AG20443 (cell line): ENCODE results near the gene SEMA5A.
A peak's percentile ranks its signal among the peaks of the same experiment; 100 is the strongest.

Experiments
- DNase-seq: peaks from one replicate; pipeline ENCODE4 v3.0.0; 2012; ENCODE audit warnings: low spot score, mixed read lengths

The SEMA5A gene

DNA sequence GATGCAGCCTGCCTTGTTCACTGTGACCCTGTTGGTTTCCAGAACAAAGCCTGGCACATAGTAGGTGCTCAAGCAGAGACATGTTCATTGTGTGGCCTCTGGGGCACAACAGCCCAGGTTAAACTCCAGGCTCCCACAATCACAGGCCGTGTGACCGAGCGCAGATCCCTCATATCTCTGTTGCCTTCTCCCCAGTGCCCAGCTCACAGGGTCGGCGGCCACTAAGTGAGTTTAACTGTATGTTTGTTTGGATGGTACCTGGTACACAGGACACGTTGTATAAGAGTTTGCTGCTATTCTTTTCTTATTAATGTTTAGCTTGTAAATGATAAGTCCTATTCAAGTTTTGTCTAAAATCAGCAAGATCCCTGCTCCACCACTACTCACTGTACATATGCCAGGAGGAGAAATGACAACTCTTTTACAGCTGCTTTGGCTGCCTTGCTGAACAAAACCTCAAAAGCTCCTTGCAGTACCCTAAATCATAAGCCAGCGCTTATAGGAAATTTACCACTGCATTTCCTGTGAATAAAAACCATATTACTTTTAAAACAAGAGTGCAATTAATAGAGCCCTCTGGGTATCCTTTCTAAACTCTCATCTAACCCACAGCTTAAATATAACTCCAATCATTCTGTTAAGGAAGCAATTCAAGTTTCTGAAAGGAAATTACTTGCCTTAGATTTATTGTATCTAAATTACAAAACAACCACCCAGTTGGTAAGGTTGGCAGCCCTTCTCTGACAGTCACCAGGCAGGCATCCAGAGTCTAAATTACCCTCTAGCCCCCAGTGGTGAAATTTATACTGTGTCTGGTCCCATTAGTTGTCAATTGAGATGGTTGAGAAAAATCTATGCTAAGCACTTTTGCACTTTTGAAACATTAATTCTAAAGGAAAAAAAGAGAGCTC lies 379.4 kb downstream of the SEMA5A start:
- DNase-seq: no peak

DNA sequence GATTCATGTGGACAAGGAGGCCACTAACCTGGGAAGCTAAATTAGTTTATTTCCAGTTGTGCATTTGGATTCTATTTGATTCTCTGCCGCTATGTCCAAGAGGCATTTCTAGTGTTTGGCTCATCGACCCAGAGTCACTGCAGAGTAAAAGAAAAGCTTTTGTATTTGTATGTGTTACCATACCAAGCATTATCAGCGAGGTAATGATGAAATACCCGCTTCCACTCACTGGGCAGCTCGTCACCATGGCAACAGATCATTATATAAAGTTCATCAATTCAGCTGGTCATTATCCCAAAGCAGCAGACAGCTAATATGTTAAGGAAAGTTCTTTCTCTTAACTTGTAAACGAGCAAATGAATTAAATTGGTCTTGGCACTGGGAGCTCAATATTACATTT lies 380.3 kb downstream of the SEMA5A start:
- DNase-seq: no peak

DNA sequence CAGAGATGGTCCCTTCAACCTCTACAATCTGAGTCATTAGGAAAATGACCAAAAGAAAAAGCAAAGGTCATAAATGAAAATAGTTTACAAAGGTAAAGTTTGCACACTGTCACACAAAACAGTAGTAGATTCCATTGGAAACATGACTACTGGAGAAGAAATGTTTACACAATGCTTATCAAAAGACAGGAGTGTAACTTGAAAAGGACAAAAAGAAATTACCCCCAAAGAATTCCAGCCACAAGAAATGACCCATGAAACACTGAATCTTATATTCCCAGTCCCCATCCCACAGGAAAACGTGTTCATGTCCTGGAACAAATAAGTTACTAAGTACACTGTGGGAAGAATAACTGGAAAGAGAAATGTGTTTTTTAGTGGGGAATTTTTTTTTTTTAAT lies 385.1 kb downstream of the SEMA5A start:
- no peak for DNase-seq

DNA sequence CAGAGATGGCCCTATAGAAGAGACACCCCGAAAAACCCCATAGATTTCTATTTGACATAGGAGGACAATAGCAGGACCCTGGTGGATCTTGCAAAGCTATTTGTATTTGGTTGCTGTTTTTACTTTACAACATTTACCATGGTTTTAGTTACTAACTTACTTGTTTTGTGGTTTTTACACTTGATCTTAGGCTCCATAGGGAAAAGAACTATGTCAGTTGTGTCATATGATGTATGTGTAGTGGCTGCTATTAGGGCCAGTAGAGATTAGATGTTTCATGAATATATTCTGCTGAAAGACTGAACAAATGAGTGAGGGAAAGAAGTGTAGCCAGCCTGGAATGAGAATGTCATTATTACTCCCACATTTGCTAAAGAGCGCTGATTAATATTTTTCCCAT lies 388.1 kb downstream of the SEMA5A start:
- DNase-seq: no peak

DNA sequence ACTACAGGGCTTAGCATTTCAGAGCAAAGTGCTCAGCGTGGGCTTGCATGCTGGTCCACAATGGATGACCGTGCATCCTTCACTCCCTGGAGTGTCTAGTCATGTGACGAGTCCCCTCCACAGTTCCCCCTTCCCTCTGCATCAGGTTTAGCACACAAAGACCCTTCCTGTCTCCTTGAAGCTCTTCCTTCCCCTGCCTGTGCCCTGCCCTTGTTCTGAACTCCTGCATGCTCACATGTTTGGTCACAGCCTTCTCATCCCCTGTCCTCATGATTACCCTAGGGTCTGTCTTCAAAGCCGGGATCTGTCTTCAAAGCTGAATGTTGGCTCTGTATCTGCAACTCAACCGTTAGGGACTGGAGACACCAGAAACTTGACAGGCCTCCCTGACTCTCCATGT lies 388.9 kb downstream of the SEMA5A start:
- DNase-seq: no peak

DNA sequence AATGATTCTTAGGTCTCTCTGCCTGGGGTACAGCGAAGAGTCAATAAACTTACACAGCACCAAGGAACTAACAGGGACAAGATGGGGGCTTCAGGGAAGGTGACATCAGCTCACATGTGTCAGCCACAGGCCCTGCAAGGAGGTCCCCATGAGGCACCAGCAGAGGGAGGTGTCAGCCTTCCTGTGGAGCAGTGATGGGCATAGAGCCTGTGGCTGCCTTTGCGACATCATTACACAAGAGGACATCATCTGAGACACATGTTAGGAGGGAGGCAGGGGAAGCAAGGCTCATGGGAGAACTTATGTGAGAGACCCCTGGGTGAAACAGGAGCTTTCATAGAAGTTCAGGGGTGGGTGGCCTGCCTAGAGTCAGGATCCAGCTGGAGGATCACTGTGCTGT lies 389.6 kb downstream of the SEMA5A start:
- DNase-seq: peak; percentile 71

DNA sequence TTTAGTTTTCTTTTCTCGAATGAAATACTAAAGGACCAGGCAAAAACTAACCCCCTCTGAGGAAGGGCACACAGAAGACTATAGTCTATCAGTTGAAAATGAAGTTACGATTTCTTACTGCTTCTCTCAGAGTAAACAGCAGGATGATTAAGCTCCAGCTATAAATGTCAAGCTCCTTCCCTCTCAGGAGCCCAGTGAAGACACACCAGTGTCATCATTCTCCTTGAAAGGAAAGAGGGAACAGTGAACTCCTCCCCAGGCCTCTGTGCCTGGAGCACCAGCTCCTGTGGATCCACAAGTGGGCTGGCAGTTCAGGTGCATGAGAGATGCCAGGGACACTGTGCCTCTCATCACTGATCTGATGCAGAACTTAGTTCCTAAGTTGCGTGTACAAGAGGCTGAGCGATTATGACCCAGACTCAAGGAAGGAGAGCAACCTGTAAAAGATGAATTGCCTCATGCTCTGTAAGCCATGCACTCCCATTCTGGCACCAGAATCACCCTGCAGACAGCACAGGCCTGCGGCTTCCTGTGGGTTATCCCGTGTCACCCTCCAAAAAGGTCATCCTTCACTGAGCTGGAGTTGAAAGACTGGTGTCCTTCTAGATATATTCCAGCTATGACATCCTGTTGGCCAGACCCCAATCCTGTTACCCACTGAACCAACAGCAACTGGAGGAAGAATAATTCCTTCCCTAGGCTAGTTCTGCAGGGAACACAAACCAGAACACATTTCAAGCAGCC lies 394.0 kb downstream of the SEMA5A start:
- DNase-seq: no peak

DNA sequence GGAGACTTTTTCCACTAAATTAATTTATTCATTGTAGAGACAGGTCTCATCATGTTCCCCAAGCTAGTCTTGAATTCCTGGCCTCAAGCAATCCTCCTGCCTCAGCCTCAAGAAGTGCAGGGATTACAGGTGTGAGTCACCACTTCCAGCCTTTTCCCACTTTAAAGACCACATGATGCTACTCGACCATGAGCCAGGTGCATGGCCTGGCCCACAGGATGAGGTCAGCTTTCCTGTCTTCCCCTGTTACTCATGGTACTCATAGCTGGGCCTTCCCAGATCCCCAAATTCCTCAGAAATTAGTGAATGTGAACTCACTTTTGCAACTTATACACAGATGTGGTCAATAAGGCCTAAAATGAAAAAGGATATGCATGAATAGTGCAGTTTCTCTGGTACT lies 395.9 kb downstream of the SEMA5A start:
- DNase-seq: peak; percentile 44

DNA sequence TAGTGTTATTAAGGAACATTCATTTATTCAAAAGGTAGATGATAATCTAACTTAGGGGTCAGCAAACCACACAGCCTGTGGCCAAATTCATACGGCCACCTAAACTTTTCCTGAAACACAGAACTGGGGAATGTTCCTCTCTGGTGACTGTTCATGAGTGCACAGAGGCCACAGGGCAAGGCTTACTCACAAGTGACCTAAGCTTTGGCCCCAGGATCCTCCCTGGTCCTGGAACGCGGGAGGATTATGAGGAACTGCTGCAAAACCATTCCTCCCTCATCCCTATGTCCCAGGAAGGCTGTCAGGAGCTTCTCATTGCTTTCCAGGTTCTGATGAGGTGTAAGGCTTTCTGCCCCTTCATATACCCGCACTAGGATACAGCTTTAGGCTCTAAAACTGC lies 397.6 kb downstream of the SEMA5A start:
- DNase-seq: peak; percentile 28

DNA sequence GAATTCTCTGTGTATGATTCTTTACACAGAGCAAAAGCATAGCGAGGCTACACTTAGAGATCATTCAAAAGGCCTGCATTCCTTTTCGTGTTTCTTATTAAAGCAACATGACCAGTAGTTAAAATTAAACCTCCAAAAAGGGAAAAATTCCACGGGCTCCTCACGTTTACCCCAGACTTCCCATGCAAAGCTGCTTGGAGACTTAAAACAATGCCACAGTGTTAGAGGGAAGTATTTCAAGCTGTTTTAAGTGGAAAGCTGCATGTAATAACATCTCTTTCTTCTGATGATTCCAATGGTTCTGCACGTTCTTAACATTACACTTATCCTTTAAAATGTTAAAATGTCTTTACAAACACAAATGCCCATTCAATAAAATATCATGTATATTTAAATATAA lies 405.2 kb downstream of the SEMA5A start:
- no peak for DNase-seq

DNA sequence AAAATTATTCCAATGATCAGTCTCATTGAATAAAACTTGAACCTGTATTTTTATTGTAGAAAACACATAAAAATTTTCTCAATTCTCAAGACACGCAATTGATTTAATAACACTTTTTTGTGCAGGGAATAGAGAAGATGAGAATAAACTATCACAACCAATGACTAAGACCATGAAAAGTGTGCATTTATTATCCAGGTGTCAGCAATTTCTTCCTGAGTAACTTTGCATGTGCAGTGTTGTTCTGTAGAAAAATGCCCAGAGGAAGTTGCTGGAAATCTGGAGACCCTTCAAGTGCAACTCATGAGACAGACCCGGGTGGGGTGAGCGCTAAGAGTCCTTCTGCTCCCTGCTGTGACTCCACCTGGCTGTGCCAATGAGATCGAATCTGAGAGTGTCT lies 405.7 kb downstream of the SEMA5A start:
- no peak for DNase-seq

DNA sequence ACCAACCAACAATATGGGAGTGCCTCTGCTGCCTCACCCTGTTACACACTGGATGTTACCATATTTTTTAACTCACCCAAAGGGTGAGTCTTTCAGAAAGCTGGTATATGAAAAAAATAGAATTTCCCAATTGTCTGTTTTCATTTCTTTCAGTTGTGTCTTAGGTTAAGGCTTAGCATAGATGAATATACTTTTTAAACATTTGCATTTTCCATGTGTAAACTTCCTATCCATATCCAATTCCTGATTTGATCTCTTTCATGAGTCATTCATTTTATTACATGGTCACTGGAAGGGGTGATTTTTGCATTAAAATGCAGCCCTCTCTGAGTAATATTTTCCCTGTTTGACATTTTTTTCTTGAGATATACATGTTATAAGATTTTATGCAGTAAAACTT lies 406.5 kb downstream of the SEMA5A start:
- no peak for DNase-seq

DNA sequence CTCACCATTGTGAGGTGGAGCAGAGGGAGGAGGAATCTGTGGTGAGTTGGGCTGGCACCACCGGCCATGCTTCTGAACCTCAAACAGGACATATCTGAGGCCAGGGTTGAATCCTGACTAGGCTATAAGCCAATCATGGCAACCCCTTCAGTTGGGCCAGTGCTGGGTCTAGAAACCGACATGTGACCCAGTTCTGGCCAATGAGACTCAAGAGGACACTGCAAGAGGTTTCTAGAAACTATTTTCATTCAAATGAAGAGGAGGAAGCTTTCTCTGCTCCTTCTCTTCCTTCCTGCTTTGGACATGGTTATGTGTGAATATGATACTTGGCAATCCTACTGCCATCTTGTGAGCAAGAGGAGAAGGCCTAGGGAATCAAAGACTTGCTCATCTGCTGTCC lies 417.7 kb downstream of the SEMA5A start:
- DNase-seq: no peak

DNA sequence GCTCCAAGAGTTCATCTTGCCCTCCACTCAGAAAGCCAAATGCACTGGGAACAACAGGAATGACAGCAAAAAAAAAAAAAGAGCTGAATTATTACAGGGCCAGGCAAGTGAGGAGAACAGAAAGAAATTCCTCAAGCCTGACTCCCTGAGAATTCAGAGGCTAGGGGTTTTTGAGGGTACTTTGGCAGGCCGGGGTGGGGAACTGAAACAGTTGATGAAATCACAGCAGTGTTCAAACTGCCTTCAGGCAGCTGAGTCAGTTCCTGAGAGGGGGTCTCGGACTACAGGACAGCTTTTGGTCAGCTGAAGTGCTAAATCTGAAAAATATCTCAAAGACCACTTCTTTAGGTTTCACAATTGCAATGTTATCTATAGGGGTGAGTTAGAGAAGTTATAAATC lies 419.4 kb downstream of the SEMA5A start:
- no peak for DNase-seq

DNA sequence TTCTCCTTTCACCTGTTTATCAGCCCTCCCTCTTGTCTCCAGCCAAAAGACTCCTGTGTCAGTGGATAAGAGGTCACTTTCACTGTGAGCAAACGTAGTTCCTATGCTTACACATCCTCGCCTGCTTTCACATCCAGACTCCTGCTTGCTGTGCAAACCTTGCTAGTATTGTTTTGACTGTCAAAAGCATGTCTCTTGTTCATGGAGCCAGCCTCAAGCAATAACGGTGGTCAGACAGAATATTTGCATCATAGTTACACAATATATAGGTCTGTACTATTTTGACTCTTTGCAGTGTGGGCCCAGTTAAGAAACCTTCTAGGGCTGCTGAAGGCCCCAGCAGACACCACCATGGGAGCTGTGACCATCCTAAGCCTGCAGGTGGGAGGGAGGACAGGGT lies 420.0 kb downstream of the SEMA5A start:
- no peak for DNase-seq

DNA sequence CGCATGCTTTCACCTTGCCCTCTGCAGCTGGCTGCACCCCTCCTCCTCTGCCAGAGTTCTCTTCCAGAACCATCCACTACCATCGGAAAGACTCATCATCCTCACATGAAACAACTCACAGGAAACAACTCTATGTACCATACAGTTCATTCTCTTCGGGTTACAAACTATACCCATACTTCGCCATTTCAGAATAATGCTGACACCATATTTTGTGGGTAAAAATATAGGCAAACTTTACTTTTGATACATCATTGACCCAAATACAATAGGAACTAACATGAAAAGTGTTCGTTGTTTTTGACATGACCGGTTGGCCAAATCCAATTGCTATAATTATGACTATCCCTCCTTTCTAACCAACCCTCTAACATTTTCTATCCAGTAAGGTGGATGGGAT lies 421.0 kb downstream of the SEMA5A start:
- DNase-seq: no peak

DNA sequence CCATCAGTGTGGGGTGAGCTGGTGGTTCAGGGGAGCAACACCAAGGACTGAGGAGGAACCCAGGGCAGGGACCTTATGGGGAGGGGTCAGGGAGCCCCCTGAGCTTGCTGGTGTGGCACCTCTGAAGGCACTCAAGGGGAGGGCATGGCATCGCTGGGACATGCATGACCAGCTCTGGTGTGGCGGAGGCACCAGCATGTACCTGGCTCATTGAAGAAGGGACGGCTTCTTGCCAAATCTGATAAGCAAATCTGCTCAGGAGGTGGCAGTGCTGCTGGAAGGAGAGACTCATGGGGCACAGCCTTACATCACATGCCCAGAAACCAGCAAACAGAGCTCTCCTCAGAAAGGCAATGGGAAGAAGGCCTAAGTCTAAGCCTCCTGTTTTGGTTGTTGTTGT lies 421.8 kb downstream of the SEMA5A start:
- no peak for DNase-seq

DNA sequence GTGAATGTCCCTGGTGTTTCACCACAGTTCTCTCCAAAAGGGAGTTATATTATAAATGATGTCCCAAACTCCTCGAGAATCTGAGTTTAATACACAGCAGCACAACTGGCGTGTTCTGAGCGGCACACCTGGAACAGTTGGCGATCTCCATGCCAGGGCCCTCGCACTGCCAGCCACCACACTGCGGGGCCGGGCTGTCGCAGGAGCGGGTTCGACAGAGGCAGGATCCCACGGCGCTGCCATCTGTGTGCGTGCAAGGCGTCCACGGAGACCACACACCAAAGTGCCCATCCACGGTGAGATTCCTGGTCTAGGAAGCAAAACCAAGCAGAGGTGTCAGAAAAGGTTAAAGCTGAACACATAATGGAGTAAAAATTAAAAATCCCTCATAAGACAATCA lies 423.3 kb downstream of the SEMA5A start:
- no peak for DNase-seq

DNA sequence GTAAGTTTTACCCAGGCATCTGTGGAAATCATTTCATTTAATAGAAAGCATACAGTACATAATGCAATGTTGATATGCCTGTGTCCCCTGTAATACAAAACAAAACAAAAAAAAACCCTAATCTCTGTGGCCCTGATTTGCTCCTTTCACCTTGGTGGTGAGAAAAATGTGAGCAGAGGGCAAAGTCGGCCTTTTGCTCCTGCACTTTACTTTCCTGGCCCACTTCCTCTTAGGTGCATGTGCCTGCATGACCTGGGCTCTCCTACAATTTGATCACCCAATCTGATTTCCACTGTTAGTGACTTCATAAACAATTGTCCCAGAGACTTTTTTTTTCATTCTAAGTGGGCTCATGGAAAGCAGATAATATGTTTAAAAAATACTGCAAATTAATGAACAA lies 424.3 kb downstream of the SEMA5A start:
- DNase-seq: no peak

DNA sequence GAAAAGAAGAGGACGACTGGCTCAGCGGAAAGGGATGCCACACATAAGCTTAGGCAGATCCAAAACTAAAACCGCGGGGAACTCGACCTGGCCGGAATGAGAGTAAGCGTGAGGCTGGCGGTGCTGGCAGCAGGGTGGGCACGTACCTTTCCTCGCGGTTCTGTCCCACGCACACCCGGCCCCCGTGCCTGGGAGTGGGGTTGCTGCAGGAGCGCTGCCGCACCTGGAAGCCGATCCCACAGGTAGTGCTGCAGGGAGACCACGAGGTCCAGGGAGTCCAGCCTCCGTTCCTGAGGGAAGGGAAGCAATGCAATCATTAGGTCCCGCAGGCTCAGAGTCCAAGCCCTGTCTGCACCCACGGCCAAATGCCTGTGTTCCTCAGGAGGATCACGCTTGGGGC lies 427.0 kb downstream of the SEMA5A start:
- DNase-seq: no peak

DNA sequence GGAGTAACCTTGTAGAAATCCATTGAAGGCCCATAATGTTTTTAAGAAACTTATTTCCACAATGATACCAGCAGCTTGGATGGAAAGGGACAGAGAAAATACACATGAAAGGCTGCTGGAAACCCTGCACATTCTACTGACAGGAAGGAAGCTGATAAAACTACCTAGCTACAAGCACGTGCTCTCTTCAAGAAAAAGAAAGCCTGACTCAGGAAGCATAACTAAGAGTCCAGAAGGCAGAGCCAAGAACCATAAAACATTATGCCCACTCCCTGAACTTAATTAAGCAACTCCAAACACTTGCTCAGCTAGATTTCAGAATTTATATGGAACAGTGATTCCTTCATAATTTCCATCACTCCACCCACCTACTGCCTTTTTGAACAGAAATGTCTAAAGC lies 430.8 kb downstream of the SEMA5A start:
- no peak for DNase-seq

DNA sequence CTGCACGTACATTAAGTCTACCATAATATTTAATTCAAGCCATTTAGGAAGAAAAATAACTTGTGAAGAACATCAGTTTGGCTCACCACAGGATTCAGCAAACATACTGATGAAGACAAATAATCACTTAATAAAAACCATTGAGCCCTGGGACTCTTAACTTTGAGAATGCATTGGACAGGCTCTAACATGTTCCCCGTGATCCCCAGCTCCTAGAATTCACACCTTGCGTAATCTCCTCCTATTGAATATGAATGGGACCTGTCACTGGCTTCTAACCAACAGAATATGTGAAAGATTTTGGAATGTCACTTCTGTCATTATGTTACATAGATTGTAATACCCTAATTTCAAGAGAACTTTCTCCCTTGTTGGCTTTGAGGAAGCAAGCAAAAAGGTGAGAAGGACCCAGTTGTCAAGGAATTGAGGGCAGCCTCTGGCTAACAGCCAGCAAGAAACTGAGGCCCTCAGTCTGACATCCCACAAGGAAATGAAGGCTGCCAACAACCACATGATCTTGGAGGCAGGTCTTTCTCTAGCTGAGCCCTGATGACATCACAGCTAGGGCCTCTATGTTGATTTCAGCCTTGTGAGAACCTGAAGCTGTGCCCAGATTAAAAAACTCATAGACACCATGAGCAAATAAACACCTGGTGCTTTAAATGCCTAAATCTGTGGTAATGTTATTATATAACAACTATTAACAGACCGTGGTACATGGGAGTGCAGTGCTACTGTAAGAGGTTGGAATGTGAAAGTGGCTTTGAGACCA lies 433.2 kb downstream of the SEMA5A start:
- DNase-seq: no peak

DNA sequence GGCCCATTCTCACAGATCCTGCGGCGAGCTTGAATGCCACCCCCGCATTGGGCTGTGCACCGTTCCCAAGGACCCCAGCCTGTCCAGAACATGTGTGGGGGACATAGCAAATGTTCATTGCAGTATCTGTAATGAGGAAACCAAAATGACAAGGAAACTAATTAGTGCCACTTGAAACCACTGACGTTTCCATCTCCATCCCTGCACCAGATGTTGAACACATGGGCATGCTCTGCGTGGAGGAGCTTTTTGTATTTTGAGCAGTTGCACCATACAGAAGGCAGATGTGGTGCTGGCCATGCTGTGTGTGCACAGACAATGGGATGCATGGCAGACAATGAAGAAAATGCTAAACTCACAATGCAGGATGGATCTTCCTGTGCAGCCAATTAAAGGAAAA lies 437.7 kb downstream of the SEMA5A start:
- peak; percentile 40 for DNase-seq
